ENCODE measurements around the gene GPR153. TPM values are rescaled to one million over a fixed set of nuclear protein-coding genes. Genes with fewer than 3 reads are reported as not detected.

GPR153 gene
- polyA plus RNA-seq, 3 donors: 5.8 to 6.8 (median 6.5) TPM

DNA sequence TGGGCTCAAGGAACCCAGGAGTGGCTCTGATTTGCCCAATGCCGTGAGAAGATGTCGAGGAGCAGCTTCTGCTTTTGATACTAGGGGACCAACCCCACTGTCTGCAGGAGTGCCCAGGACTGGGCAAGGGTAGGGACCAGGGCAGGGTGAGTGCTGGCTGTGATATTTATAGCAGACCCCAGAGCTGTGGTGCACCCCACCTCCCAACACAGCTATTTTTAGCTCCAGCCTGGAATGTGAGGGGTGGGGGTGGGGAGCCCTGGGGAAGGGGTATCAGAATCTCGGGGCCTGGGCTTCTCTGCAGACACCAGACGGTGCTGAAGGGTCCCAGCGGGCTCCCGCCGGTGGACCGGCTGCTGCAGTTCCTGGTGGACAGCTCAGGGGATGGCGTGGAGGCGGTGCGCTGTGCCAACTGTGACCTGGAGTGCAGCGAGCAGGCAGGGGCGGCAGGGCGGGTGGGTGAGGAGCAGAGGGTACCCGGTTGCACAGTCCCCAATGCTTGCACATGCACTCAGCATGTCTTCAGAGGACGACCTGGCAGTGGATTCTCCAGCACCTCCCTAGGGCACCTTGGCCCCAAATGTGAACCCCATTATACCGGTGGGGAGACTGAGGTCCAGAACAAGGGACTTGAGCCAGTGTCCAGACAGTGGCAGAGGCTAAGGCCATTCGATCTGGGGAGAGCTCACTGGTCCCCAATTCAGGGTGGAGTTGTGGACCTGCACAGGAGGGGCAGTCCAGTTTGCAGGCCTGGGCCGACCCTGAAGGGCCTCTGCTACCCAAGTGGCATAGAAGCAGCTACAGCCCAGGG is 53.6 kb downstream of the GPR153 start:
- DNase-seq (ENCODE audit: low read depth in 3 of 3, low spot score in 2 of 3): no peak

GRCh38 chr1:6206520-6206855 is 54.4 kb downstream of the GPR153 start:
- DNase-seq (ENCODE audit: low read depth in 3 of 3, low spot score in 2 of 3): no peak

- no peak for DNase-seq (ENCODE audit: low read depth in 3 of 3, low spot score in 2 of 3)
Observed at GRCh38 chr1:6205849-6206519, 54.9 kb downstream of the GPR153 start, which contains the start of gene RNF207. Gene RNF207 (plus strand): TSS chr1:6206119. CDS start chr1:6206536, 417 bp downstream.

- DNase-seq (ENCODE audit: low read depth in 3 of 3, low spot score in 2 of 3): no peak
Observed at GRCh38 chr1:6202256-6202655, 58.6 kb downstream of the GPR153 start.

DNA sequence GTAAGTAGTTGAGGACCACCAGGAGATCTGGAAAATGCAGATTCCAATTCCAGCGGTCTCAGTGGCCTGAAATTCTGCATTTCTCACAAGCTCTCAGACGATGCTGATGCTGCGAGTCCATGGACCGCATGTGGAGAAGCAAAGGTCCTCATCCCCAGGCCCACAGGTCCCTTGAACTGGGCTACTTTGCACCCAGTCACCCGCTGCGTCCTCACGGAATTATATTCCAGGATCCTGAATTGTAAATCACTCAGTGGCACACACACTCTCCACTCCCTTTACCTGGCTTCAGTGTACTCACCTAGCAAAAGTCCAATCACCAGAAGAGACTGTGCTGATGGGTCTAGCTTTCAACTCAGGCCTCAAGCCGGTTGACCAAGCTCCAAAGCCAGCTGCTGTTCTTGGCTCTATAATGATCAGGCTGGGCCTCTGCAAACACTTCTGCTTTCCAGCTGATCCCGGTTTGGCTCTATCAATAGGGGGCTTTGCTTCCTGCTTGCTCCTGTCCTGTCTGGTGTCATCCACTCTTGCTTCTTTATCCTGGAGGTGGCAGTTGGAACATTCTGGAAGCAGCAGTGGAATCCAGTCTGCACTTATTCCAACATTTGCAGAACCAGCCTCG is 60.6 kb downstream of the GPR153 start:
- no peak for DNase-seq (ENCODE audit: low read depth in 3 of 3, low spot score in 2 of 3)

- peak; percentile 97 to 99 (median 98) for DNase-seq (ENCODE audit: low read depth in 3 of 3, low spot score in 2 of 3)
Observed at GRCh38 chr1:6199298-6200187, 61.4 kb downstream of the GPR153 start, which contains the start of gene RPL22. Gene RPL22 (minus strand): TSS chr1:6199595. CDS start chr1:6199573, 22 bp downstream.

- no peak for DNase-seq (ENCODE audit: low read depth in 3 of 3, low spot score in 2 of 3)
Observed at GRCh38 chr1:6198646-6199297, 62.1 kb downstream of the GPR153 start.

- no peak for DNase-seq (ENCODE audit: low read depth in 3 of 3, low spot score in 2 of 3)
Observed at GRCh38 chr1:6197746-6198427, 63.0 kb downstream of the GPR153 start.

Other genes with a start within 250 kb of the GPR153 start
- gene KCNAB2, start 215.2 kb downstream of the GPR153 start, polyA plus RNA-seq (ENCODE audit: insufficient read length in 3 of 3): 1 to 10 TPM; 3.2 to 4.2 (median 3.6) TPM
- under 1 TPM; 0.35 to 0.39 (median 0.37) TPM for gene CHD5, start 80.8 kb downstream of the GPR153 start, polyA plus RNA-seq (ENCODE audit: insufficient read length in 3 of 3)
- gene RPL22, start 61.5 kb downstream of the GPR153 start, polyA plus RNA-seq (ENCODE audit: insufficient read length in 3 of 3): 100 to 1,000 TPM; 624 to 731 (median 653) TPM
- gene RNF207, start 55.0 kb downstream of the GPR153 start, polyA plus RNA-seq (ENCODE audit: insufficient read length in 3 of 3): 10 to 100 TPM; 14.3 to 19.9 (median 17.7) TPM
- gene ICMT, start 25.1 kb downstream of the GPR153 start, polyA plus RNA-seq (ENCODE audit: insufficient read length in 3 of 3): 10 to 100 TPM; 58.8 to 60.9 (median 60.7) TPM
- not detected for gene HES3, start 16.9 kb downstream of the GPR153 start, polyA plus RNA-seq (ENCODE audit: insufficient read length in 3 of 3)
- gene ACOT7, start 132.7 kb upstream of the GPR153 start, polyA plus RNA-seq (ENCODE audit: insufficient read length in 3 of 3): 10 to 100 TPM; 29.3 to 36.1 (median 30.4) TPM
- under 1 TPM; 0.14 to 0.42 (median 0.34) TPM for gene HES2, start 158.8 kb upstream of the GPR153 start, polyA plus RNA-seq (ENCODE audit: insufficient read length in 3 of 3)
- 10 to 100 TPM; 10.4 to 14.4 (median 12.2) TPM for gene ESPN, start 163.7 kb upstream of the GPR153 start, polyA plus RNA-seq (ENCODE audit: insufficient read length in 3 of 3)
- gene TNFRSF25, start 205.1 kb upstream of the GPR153 start, polyA plus RNA-seq (ENCODE audit: insufficient read length in 3 of 3): 1 to 10 TPM; 7.0 to 9.2 (median 8.6) TPM
- 10 to 100 TPM in 2 of 3 donors, 1 to 10 TPM in 1; 9.1 to 11.1 (median 10.2) TPM for gene PLEKHG5, start 230.6 kb upstream of the GPR153 start, polyA plus RNA-seq (ENCODE audit: insufficient read length in 3 of 3)